22Rv1 (cell line): ENCODE data around the gene LTB4R.

Experiments
- H3K27ac ChIP-seq: fragments of 450-650 bp; 2 replicates; pipeline ENCODE4 v1.5.1; 2017
- CTCF ChIP-seq: fragments of 450-650 bp; IDR thresholded peaks from 2 replicates; pipeline ENCODE4 v1.5.1; 2017; ENCODE audit warnings: mild to moderate bottlenecking
- ZFX ChIP-seq: fragments of 450-650 bp; IDR thresholded peaks from 2 replicates; pipeline ENCODE4 v1.6.1; 2017; ENCODE audit warnings: antibody characterized with exemption, borderline replicate concordance

The LTB4R gene

GRCh38 chr14:24285351-24285750, 26.0 kb upstream of the LTB4R start:
- H3K27ac ChIP-seq, result no peak overlapping the region

GRCh38 chr14:24286996-24287395, 24.3 kb upstream of the LTB4R start:
- no peak overlapping the region for H3K27ac ChIP-seq
- TF ChIP-seq ZFX, result no peak
- TF ChIP-seq CTCF, result no peak

More at GRCh38 chr14:24285351-24285750, 26.0 kb upstream of the LTB4R start:
- TF ChIP-seq ZFX, result no peak
- no peak for TF ChIP-seq CTCF

GRCh38 chr14:24289649-24290280, 21.5 kb upstream of the LTB4R start:
- no peak overlapping the region for H3K27ac ChIP-seq
- no peak for TF ChIP-seq ZFX
- TF ChIP-seq CTCF, result no peak

GRCh38 chr14:24290746-24291145, 20.6 kb upstream of the LTB4R start:
- no peak for TF ChIP-seq CTCF
- H3K27ac ChIP-seq, result no peak overlapping the region

- H3K27ac ChIP-seq, result no peak overlapping the region
- TF ChIP-seq CTCF (no peak), ZFX (no peak)
Measured at GRCh38 chr14:24291446-24292117, 19.7 kb upstream of the LTB4R start.

- TF ChIP-seq ZFX, result no peak
- no peak for TF ChIP-seq CTCF
- no peak overlapping the region for H3K27ac ChIP-seq
Measured at GRCh38 chr14:24292118-24292807, 19.0 kb upstream of the LTB4R start.

GRCh38 chr14:24293525-24293924, 17.8 kb upstream of the LTB4R start:
- no peak overlapping the region for H3K27ac ChIP-seq
- TF ChIP-seq ZFX (no peak), CTCF (no peak)
